CD14-positive monocyte (primary cell): Measurements from ENCODE around the gene INSR. TPM values are rescaled to one million over a fixed set of nuclear protein-coding genes. Genes with fewer than 3 reads are reported as not detected.

Experiments
- DNase-seq, 3 donors: peaks; one replicate each; pipeline ENCODE4 v3.0.0-alpha.2; 2011 to 2022
- H2AFZ ChIP-seq: 2 replicates; pipeline ENCODE4 v1.6.0; 2012; ENCODE audit warnings: mild to moderate bottlenecking, low read depth, low read length, inconsistent platforms; ENCODE audit not compliant: insufficient read depth, poor library complexity, severe bottlenecking
- H3K27ac ChIP-seq, 2 donors: 1 replicate in 1 of 2; 2 replicates in 1 of 2; pipeline ENCODE4 v1.5.1; 2012 to 2013; ENCODE audit warnings: low read length in 2 of 2, control low read depth in 1 of 2, inconsistent platforms in 1 of 2, low read depth in 1 of 2, mild to moderate bottlenecking in 1 of 2
- H3K27me3 ChIP-seq, 2 donors: one replicate each; pipeline versions ENCODE4 v1.6.0 to v1.6.1; 2011 to 2013; ENCODE audit warnings: low read length in 2 of 2; ENCODE audit not compliant: control insufficient read depth in 2 of 2, insufficient read depth in 2 of 2
- H3K36me3 ChIP-seq, 2 donors: replicated peaks in 1 of 2; 1 replicate in 1 of 2; 2 replicates in 1 of 2; pipeline versions ENCODE4 v1.5.1 to v1.6.1; 2012 to 2013; ENCODE audit warnings: low read length in 2 of 2, control low read depth in 1 of 2, inconsistent platforms in 1 of 2, mild to moderate bottlenecking in 1 of 2; ENCODE audit not compliant: insufficient read depth in 2 of 2, control insufficient read depth in 1 of 2
- H3K4me1 ChIP-seq, 2 donors: 1 replicate in 1 of 2; 2 replicates in 1 of 2; pipeline versions ENCODE4 v1.5.1 to v1.6.1; 2012 to 2013; ENCODE audit warnings: low read length in 2 of 2, control low read depth in 1 of 2, inconsistent platforms in 1 of 2, mild to moderate bottlenecking in 1 of 2, moderate library complexity in 1 of 2; ENCODE audit not compliant: insufficient read depth in 2 of 2, control insufficient read depth in 1 of 2
- H3K4me2 ChIP-seq: replicated peaks from 2 replicates; pipeline ENCODE3; 2012; ENCODE audit warnings: low read length, moderate library complexity, mild to moderate bottlenecking; ENCODE audit not compliant: poor library complexity, severe bottlenecking; ENCODE audit errors: extremely low read depth
- H3K4me3 ChIP-seq, 3 experiments: fragments of 200-600 bp in 1 of 3; sonication (generic) in 1 of 3; replicated peaks in 1 of 3; 1 replicate in 2 of 3; 2 replicates in 1 of 3; pipeline ENCODE4 v1.5.1; 2011 to 2013; ENCODE audit warnings: low read length in 3 of 3, mild to moderate bottlenecking in 3 of 3, control low read depth in 2 of 3, low read depth in 2 of 3, inconsistent platforms in 1 of 3, moderate library complexity in 1 of 3
- H3K79me2 ChIP-seq: 2 replicates; pipeline ENCODE4 v1.6.0; 2012; ENCODE audit warnings: mild to moderate bottlenecking, control low read depth, inconsistent platforms, low read length, moderate library complexity; ENCODE audit not compliant: insufficient read depth
- H3K9ac ChIP-seq: 2 replicates; pipeline ENCODE4 v1.6.0; 2017; ENCODE audit warnings: low read length, mild to moderate bottlenecking; ENCODE audit not compliant: insufficient read depth, poor library complexity, severe bottlenecking
- H3K9me3 ChIP-seq, 2 donors: replicated peaks in 1 of 2; 1 replicate in 1 of 2; 2 replicates in 1 of 2; pipeline versions ENCODE4 v1.5.1 to v1.6.1; 2012 to 2013; ENCODE audit warnings: low read length in 2 of 2, control low read depth in 1 of 2; ENCODE audit not compliant: control insufficient read depth in 1 of 2, insufficient read depth in 1 of 2
- H4K20me1 ChIP-seq: 2 replicates; pipeline ENCODE4 v1.6.0; 2012; ENCODE audit warnings: mild to moderate bottlenecking, low read length, control low read depth, moderate library complexity; ENCODE audit not compliant: insufficient read depth
- H3K27ac Mint-ChIP-seq, 7 donors: one replicate each; pipeline ENCODE4 v1.8.0; 2020; ENCODE audit warnings: mild to moderate bottlenecking in 7 of 7, mixed read lengths in 7 of 7, moderate library complexity in 6 of 7, inconsistent platforms in 2 of 7
- H3K27me3 Mint-ChIP-seq, 3 donors: one replicate each; pipeline ENCODE4 v1.8.0; 2021 to 2022; ENCODE audit warnings: low read depth in 3 of 3, mild to moderate bottlenecking in 3 of 3, mixed read lengths in 3 of 3, moderate library complexity in 3 of 3, inconsistent platforms in 1 of 3
- H3K36me3 Mint-ChIP-seq, 2 donors: one replicate each; pipeline ENCODE4 v1.8.0; 2020; ENCODE audit warnings: mixed read lengths in 2 of 2, inconsistent platforms in 1 of 2, mild to moderate bottlenecking in 1 of 2
- H3K4me1 Mint-ChIP-seq: one replicate; pipeline ENCODE4 v1.8.0; 2020; ENCODE audit warnings: mild to moderate bottlenecking, mixed read lengths
- H3K4me3 Mint-ChIP-seq, 2 donors: one replicate each; pipeline ENCODE4 v1.8.0; 2020; ENCODE audit warnings: mild to moderate bottlenecking in 2 of 2, mixed read lengths in 2 of 2, moderate library complexity in 1 of 2
- H3K9me3 Mint-ChIP-seq, 7 donors: one replicate each; pipeline ENCODE4 v1.8.0; 2020 to 2022; ENCODE audit warnings: mixed read lengths in 7 of 7, mild to moderate bottlenecking in 6 of 7, moderate library complexity in 6 of 7, inconsistent platforms in 2 of 7
- CTCF ChIP-seq: fragments of 200-600 bp; IDR thresholded peaks from one replicate; pipeline ENCODE4 v1.8.0; 2022; ENCODE audit warnings: antibody characterized with exemption, mild to moderate bottlenecking
- WGBS: methylation state at CpG from one replicate; pipeline ENCODE4 v1.1.5; 2013; ENCODE audit warnings: missing lambda C conversion rate; ENCODE audit not compliant: insufficient coverage; 5-methylcytosine and 5-hydroxymethylcytosine counted together
- intact Hi-C, 2 donors: fragments of 100-400 bp; cut with micrococcal nuclease; formaldehyde crosslinking; loops; one replicate each; pipeline versions ENCODE4 v1.15.0 to v1.15.1; 2023
- polyA plus RNA-seq, 3 donors: library from polyadenylated mRNA; depleted of rRNA in 1 of 3; unstranded in 2 of 3; stranded (reverse) in 1 of 3; fragments of 300-500 nt in 2 of 3; fragments of >200 nt in 1 of 3; fragmentation: Illumina TruSeq in 2 of 3; gene quantifications; 1 replicate in 2 of 3; 2 replicates in 1 of 3; pipeline ENCODE4 v1.2.3, GENCODE V29; 2012 to 2021

Gene INSR
- polyA plus RNA-seq, 3 donors = 2.9 to 12.4 (median 3.4) TPM

GRCh38 chr19:7246601-7247000 is 47.6 kb downstream of the INSR start:
- Histone ChIP-seq H3K9ac (no peak overlapping the region), H4K20me1 (peaks cover 22% of the 10 kb centered on the region), H3K27ac (peak overlapping the region in 1 of 2 donors; percentile 4), H3K4me3 (no peak overlapping the region), H3K9me3 (peaks cover 4 to 5% of the 10 kb centered on the region in 2 donors), H3K4me2 (no peak overlapping the region), H3K36me3 (no peaks in the 10 kb centered on the region), H3K4me1 (peaks cover 12 to 16% of the 10 kb centered on the region in 2 donors), H2AFZ (no peak overlapping the region), H3K27me3 (no peaks in the 10 kb centered on the region), H3K79me2 (peaks cover 93% of the 10 kb centered on the region)
- Mint-ChIP-seq H3K36me3 (peaks cover 2 to 8% of the 10 kb centered on the region in 2 donors), H3K4me1 (peaks cover 32% of the 10 kb centered on the region), H3K4me3 (no peak overlapping the region), H3K27me3 (no peaks in the 10 kb centered on the region), H3K9me3 (peaks cover 3 to 13% (median 7%) of the 10 kb centered on the region in 7 donors), H3K27ac (no peak overlapping the region)
- intact Hi-C loops = no loop called here
- 100% methylated on average over 2 of the region's 2 CpGs for WGBS
- no peak for DNase-seq
- no peak for TF ChIP-seq CTCF

- Histone ChIP-seq H3K79me2 (peaks cover 95% of the 10 kb centered on the region), H3K36me3 (no peaks in the 10 kb centered on the region)
- DNase-seq = peak; percentile 64 to 85 (median 65)
Measured at GRCh38 chr19:7242601-7243258, 51.5 kb downstream of the INSR start.

More at GRCh38 chr19:7242601-7243258, 51.5 kb downstream of the INSR start:
- Mint-ChIP-seq H3K4me1 (peaks cover 27% of the 10 kb centered on the region), H3K36me3 (peaks cover 5 to 11% of the 10 kb centered on the region in 2 donors), H3K9me3 (peaks cover 3 to 17% (median 9%) of the 10 kb centered on the region in 7 donors), H3K27me3 (no peaks in the 10 kb centered on the region), H3K4me3 (no peak overlapping the region), H3K27ac (peak overlapping the region; percentile 67 to 91 (median 77))
- 80% methylated on average over 1 of the region's 9 CpGs for WGBS
- Histone ChIP-seq H4K20me1 (peaks cover 22% of the 10 kb centered on the region), H2AFZ (no peak overlapping the region), H3K4me3 (no peak overlapping the region), H3K4me1 (peaks cover 7 to 10% of the 10 kb centered on the region in 2 donors), H3K9ac (peak overlapping the region; percentile 36), H3K9me3 (peaks cover 4 to 5% of the 10 kb centered on the region in 2 donors), H3K27me3 (no peaks in the 10 kb centered on the region), H3K27ac (peak overlapping the region in 1 of 2 donors; percentile 74), H3K4me2 (peak overlapping the region; percentile 31)
- no peak for TF ChIP-seq CTCF
- intact Hi-C loops = loop anchor here in 1 of 2 donors (5.0 kb wide), 1 partner anchor 50 kb away; the partner anchor contains the start of gene INSR
